HG03575 (cell line): Measurements from ENCODE around the gene CLDN18.
A peak's percentile ranks its signal among the peaks of the same experiment; 100 is the strongest.

ENCODE experiments used
- ATAC-seq: cut with Tn5 transposase; IDR thresholded peaks from one replicate; pipeline ENCODE4 v1.9.1; 2021; ENCODE audit not compliant: unreplicated experiment, insufficient number of reproducible peaks, low FRiP score; ENCODE audit errors: extremely low read depth

Gene CLDN18

DNA sequence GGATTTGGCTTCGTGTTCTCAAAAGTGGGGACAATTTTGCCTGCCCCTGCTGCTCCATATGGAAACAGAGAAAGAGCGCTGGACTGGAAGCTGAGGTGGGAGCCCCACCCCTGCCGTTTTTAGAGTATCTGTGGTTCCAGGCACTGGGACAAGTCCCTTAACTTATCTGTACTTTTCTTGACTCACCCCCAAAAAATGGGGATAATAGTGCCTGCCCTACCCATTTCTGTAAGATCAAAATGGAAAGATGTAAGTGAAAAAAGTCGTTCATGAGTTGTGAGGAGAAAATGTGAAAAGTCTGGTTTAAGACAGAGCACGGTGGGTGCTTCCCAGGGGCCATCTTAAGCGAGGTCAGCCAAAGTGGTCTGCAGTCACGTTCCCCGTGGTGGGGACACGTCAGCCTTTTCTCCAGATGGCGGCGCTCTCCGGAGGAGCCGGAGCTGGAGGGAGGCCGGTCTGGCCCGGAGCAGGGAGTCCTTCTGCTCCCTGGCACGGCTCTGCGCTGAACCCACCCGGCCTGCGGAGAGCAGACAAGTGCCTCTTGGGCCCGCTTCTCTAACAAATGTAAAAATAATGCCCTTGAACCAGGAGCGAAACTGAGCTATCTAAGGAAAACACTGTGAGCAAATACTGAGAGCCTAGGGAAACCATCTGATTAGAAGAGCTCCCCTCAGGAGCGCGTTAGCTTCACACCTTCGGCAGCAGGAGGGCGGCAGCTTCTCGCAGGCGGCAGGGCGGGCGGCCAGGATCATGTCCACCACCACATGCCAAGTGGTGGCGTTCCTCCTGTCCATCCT lies at the start of gene CLDN18:
Gene CLDN18 (plus strand): TSS at position 690 of the 797 bp plus-strand sequence. CDS start 61 bp downstream, at position 751.
- no peak for ATAC-seq

DNA sequence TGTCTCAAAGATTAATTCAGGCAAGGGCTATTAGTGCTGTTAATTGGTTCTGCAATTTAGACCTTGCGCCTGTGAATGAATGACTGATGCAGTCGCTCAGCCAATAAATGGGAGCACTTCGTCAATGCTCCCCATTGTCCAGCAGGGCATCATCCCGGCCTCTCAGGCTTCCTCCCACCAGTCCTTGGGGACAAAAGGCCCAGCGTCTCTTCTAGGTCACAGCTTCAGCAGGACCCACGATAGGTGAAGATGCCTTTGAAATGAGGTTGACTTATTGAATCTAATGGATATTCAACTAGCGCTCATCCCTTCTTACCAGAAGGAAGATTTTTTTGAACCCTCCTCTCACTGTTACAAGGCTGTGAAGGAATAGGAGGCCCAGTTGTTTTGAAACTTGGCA lies 47.7 kb upstream of the CLDN18 start:
- ATAC-seq: no peak

DNA sequence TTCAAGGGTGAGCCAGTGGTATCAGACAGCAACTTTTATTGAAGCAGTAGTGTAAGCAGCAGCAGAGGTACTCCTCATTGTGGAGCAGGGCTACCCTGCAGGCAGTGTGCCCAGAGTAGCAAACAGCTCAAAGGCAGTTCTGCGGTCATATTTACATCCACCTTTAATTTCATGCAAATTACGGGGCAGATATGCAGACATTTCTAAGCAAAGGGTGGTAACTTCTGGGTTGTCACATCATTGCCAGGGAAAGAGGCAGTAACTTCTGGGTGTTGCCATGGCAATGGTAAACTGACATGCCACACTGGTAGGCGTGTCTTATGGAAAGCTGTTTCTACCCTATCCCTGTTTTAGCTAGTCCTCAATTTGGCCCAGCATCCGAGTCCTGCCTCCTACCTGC lies 46.5 kb upstream of the CLDN18 start:
- no peak for ATAC-seq

DNA sequence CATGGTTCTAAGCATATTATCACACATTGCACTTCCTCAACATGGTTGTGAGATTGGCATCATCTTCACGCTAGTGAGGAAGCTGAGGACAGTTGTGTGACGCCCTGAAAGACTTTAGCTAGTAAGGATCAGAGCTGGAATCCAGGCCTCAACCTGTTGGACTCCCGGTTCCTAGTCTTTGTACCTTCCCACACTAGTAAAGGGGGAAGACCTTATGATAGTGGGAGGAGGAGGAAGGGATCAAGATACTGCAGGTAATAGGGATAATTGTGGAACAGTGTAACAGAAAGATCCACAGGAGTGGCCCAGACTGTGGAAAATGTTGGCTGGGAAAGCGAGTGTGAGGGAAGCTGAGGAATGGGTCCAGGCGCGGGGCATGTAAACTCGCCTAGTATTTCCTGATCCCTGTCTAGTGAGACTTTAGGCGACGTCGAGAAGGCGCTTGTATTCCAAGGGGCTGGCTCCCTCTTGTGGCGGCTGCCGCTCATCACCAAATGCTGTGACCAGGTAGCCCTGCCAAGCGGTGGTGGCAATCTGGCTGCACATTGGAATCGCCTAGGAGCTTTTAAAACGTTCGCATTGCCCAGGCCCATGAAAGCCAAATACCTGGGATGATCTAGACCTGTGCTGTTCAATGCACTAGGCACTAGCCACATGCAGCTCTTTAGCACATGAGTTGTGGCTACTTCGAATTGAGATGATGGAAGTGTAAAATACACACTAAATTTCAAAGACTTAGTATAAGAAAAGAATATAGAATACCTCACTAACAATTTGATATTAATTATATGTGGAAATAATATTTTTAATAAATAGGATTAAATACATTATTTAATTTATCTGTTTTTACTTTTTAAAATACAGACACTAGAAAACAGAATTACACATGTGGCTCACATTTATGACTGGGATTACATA lies 38.8 kb upstream of the CLDN18 start:
- peak; percentile 79 for ATAC-seq

DNA sequence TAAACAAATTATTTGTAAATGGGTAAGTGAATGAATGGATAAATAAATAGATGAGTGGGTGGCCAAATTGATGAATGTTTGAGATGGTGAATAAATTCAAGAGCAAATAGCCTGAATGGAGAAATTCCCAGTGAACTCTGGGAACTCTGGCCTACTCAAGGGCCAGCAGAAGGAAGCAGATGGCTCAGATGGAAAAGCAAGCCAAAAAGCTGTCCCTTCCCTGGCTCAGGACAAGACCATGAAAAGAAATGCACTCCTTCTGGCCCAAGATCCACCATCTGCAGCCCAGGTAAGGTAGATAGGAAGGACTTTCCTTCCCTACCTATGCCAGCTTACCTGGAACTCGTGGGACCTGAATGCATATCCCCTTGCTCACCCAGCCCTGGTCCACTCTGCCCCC lies 37.6 kb upstream of the CLDN18 start:
- no peak for ATAC-seq

DNA sequence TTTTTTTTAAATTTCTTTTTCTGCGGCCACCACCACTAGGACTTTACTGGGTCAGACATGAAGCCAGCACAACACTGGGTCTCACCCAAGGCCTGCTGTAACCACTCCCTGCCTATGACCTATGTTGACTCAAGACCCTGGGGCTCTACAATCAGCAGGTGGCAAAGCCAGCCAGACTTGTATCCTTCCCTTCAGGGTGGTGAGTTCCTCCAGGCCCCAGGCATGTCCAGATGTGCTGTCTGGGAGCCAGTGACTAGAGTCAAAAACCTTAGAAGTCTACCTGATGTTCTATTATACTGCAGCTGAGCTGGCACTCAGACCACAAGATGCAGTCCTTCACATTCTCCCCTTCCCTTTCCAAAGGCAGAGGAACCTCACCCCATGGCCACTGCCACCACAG lies 31.6 kb upstream of the CLDN18 start:
- ATAC-seq: no peak

DNA sequence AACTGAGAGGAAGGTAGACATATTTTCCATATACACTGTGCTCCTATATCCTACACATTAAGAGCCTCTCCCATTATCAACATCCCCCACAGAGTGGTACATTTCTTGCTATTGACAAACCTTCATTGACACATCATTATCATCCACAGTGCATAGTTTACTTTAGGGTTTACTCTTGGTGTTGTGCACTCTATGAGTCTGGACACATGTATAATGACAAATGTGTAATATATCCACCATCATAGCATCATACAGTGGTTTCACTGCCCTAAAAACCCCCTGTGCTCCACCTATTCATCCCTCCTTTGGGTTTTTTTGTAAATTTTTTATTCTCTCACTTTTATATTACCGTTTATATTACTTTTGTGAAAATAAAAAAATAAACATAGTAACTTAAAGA lies 22.2 kb upstream of the CLDN18 start:
- ATAC-seq: peak; percentile 5

DNA sequence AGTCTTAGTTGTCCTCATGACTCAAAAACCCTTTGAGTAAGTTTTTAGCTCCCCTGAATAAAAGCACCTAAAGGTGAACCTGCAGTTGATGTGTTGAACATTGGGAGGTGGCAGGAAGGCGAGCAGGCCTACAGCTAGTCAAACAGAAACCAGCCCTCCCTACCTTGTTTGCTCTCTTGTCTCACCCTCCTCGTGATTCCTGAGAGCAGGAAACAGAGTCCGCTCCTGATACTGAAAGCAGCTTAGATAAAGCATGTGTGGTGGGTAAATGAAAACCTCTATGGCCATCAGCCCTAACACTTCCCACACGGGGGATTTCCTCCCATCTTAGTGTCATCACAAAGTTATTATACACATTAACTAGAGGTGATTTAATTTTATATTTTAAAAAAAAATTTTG lies 21.8 kb upstream of the CLDN18 start:
- ATAC-seq: peak; percentile 62

DNA sequence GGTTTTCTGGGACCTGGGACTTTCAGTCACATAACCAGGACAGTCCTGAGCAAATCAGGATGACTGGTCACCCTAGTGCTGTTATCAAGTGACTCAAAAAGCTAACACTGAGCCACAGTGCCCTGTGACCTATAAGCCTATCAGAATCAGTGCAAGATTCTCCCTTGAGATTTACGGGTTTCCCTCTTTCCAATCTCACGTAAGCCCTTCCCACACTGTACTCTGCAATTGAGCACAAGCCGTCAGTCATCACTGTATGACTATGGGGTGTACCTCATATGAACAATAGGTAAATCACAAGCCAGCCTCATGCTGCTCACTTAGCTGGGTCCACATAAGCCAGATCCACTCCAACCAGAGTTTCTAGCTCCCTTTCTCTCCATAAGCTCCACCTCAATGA lies 21.0 kb upstream of the CLDN18 start:
- peak; percentile 48 for ATAC-seq

DNA sequence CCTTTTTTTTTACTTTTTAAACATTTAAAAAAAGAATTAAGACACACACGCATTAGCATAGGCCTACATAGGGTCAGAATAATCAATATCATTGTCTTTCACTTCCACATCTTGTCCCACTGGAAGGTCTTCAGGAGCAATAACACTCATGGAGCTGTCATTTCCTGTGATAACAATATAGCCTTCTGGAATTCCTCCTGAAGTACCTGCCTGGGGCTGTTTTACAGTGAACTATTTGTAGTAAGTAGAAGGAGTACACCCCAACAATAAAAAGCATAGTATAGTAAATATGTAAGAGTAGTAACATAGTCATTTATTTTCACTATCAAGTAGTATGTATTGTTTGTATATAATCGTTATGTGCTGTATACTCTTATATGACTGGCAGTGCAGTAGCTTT lies 19.5 kb upstream of the CLDN18 start:
- ATAC-seq: no peak

DNA sequence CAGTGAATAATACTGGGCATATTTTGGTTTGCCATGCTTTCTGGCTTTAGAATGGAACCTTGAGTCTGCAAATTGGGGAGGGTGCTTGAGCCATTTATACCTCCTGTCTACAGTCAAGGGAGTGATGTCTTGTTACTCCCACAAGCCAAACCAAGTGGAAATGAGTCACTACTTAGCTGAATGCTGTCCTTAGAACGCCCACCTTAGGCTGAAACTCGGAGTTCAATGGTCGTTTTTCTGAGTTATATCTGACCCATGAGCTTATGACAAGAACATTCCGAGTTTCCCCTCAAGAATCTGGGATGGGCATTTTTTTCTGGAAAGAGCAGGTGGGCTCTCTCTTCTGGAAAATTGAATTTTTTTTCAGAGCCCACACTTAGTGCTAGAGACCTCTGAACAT lies 17.4 kb upstream of the CLDN18 start:
- ATAC-seq: no peak

DNA sequence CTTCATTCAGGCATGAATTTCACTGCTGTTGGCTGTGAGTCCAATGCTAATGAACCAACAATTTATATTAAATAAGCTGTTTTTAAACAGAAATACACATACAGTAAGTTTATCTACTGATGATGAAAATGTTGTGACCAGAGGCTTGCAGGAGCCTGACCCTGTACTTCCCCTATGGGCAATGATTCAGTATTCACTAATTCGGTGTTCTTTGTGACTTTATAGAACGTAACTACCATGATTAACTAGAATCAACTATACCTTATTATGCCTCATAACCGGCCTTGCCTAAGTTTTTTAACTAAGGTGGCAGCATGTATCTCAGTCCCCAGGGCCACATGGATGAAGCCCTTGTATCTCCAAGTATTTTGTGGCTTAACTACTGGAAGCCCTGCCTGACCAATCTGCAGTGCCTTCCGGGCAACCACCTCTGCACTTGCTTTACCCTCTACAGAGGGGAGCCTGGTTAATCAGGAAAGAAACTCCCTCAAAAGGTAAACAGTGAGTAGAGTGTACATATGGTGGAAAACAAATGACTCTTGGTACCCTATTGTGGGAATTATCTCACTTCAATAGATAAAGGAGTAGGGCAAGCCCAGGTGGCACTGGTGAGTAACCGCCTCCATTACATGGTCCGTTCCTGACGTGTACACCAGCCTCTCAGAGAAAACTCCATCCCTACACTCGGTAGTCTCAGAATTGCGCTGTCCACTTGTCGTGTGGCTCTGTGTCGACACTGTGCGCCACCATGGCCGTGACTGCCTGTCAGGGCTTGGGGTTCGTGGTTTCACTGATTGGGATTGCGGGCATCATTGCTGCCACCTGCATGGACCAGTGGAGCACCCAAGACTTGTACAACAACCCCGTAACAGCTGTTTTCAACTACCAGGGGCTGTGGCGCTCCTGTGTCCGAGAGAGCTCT lies 11.6 kb upstream of the CLDN18 start:
- no peak for ATAC-seq

DNA sequence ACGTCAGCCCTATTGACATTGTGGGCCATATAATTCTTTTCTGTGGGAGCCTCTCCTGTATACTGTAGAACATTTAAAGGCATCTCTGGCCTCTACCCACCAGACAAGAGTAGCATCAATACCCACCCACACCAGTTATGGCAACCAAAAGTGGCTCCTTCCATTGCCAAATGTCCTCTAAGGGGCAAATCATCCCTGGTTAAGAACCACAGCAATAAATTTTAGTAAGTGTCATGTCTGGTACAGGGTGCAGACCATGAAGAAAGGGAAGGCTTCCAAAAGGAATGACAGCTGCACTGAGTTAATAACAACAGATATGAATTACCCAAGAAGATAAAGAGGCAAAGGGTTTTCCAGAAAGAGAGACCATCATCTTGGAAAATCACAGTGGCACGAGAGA lies 6.9 kb upstream of the CLDN18 start:
- ATAC-seq: no peak

DNA sequence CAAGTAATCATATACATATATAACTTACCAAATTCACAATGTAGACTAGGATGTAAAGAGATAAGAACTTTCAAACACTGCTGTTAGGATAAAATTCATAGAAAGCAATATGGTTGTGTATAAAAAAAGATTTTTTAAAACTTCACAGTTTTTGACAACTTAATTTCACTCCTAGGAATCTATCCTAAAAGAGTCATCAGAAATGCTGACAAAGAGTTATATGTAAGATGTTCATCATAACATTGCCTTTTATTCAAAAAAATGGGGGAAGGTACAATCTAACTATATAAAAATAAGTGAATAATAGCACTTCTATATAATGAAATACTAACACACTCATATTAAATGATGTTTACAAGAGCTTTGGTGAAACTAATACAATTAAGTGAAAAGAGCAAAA lies 4.3 kb upstream of the CLDN18 start:
- ATAC-seq: no peak

DNA sequence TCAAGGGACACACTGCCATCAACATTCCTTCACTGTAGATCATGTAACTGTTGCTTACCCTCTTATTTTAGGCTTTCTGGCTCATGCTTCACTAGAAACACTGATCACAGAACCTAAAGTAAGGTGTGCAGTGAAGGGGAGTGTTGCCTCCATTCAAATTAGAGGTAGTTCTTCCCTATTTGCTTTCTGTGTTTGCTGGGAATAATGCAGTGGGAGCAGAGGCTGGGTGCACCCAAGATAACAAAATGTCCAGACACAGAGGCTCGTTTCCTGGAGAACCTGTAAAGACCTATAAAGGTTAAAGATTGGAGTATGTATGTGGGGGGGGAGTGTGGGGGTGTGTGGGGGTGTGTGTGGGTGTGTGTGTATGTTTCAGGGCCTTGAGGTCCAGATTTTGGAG lies 2.1 kb upstream of the CLDN18 start:
- ATAC-seq: no peak

DNA sequence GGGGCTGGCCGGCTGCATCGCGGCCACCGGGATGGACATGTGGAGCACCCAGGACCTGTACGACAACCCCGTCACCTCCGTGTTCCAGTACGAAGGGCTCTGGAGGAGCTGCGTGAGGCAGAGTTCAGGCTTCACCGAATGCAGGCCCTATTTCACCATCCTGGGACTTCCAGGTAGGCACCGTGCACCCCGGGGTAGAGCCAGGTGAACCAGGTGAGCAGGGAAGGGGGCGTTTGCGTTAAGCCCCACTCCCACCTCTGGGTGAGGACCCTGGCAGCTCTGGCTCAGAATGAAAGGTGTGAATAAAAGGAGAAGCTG lies 267 bp downstream of the CLDN18 start:
- ATAC-seq: no peak

DNA sequence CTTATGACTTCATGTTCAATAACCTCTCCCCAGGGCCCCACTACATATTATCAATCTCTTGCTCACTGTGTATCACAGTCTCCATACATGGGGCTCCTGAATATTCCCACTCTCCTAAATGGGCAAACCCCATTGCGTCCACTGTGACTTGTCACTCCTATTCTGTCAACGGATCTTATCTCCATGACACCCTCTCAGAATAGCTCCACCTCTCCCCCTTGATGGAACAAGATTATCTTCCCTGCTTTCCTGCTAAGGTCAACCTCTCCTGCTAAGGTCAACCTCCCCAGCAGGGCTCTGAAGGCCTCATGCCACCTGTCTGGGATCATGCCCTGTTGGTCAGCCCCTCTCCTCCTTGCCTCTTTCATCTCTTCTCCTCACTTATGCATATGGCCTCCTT lies 1.8 kb downstream of the CLDN18 start:
- no peak for ATAC-seq

DNA sequence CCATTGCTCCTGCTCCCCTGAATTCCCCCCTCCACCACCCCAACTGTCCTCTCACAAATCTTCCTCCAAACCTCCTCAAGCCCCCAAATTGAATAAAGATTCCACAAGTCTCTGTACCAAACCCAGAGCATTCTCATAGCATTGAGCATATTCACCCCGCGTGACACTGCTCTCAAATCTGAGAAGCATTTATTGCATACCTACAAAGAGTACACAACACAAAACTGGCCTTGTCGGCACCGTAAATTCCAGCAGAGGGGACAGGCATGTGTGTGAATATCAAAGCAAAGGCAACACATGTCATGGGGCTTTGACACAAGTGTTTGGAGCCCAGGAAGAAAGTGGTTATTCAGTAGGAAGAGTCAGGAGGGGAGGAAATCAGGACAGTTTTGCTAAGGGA lies 2.6 kb downstream of the CLDN18 start:
- no peak for ATAC-seq

DNA sequence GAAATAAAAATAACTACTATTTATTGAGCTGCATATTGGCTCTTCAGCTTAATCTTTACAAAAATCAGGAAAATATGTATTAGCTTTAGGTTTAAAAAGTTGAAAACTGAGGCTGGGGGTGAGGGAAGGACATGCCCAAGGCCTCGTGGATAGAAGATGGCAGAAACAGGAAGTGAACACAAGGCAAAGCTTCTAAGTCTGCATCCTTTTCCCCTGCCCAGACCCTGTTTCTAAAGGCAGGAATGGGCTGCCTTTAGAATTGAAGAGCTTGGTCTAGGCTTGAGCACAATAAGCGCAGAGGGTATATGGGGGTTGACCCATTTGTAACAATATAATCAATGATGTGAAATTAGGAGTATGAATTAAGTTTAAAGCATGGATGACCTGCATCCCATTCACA lies 6.1 kb downstream of the CLDN18 start:
- no peak for ATAC-seq
